ENCODE data around the gene VWA8. TPM values are rescaled to one million over a fixed set of nuclear protein-coding genes. Genes with fewer than 3 reads are reported as not detected.

Gene VWA8
- total and polyA plus RNA-seq, 2 of the 13 experiments (the other 11 are each of a cell fraction or from before 2014, with no cell fraction given) = 9.1 to 17.3 TPM

DNA sequence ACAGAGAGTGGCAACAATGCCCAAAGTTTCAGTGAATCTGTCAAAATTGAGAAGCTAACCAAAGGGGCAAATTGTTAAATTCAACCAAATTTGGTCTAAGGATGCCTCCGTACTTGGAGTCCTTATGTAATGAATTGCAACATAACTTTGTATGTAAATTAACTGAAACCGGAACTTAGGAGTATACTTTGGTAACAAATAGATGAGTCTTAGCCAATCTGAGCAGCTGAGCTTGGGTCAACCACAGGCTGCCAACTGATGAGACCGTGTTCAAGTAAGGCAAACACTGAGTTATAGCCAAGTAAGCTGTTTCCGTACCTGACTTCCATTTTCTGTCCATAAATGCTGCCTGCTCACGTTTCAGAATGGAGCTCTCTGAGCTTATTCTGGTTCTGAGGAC, 5.3 kb downstream of the VWA8 start:
- intact Hi-C loops (cut with micrococcal nuclease; ENCODE audit: unreplicated experiment) = loop anchor here (1.0 kb wide), 1 partner anchor 10 kb away; no protein-coding TSS in a partner anchor
- BruUV-seq (replicated peaks) = no TSS peak
- H3K36me3 ChIP-seq (replicated peaks in 1 of 2; ENCODE audit: control insufficient read depth in 1 of 2, insufficient read depth in 2 of 2, low read length in 2 of 2) = no peaks in the 10 kb centered on the region
- H3K4me1 ChIP-seq (ENCODE audit: insufficient read depth, low read length) = peaks cover 55% of the 10 kb centered on the region
- POLR2A ChIA-PET = no interaction called here
- no peak overlapping the region for H3K27ac ChIP-seq (ENCODE audit: extremely low read length, insufficient read depth, low read length)
- CTCF ChIA-PET (ENCODE audit: low intra/inter-chr PET ratio, low total read pairs) = no interaction called here
- H3K4me3 ChIP-seq (replicated peaks in 1 of 3; ENCODE audit: insufficient read depth in 1 of 3, low read depth in 2 of 3, low read length in 3 of 3) = no peak overlapping the region
- in situ Hi-C loops (cut with HindIII; ENCODE audit: extremely low pct_ligation_motif_present, low pct_unique_long_range_greater_than_20kb) = no loop called here
- DNase-seq (ENCODE audit: low spot score) (no peak), FAIRE-seq (no peak), ATAC-seq (no peak)
- no peaks in the 10 kb centered on the region for H3K27me3 ChIP-seq (ENCODE audit: control insufficient read depth in 1 of 2, insufficient read depth in 2 of 2, low read length in 2 of 2)
- TF ChIP-seq ZBTB21 (CRISPR knock-in tag; IDR thresholded peaks at IDR 0.05) = no peak
- 0 out of 2 replicates have a peak, but pooled peaks have one; percentile 29 for TF ChIP-seq ZMYM4 (CRISPR knock-in tag; IDR thresholded peaks at IDR 0.05)
- TF ChIP-seq CEBPG (CRISPR knock-in tag; IDR thresholded peaks at IDR 0.05) = 0 out of 2 replicates have a peak, but pooled peaks have one; percentile 12
- TF ChIP-seq PHF8 (CRISPR knock-in tag; IDR thresholded peaks at IDR 0.05) = no peak
- H3K9me3 ChIP-seq (ENCODE audit: low read length) = no peaks in the 10 kb centered on the region
- H2AFZ ChIP-seq (ENCODE audit: low read length) = no peak overlapping the region
- peaks cover 78% of the 10 kb centered on the region for H3K79me2 ChIP-seq (ENCODE audit: insufficient read depth, low read length)
- H3K9ac ChIP-seq (ENCODE audit: insufficient read depth, low read depth, low read length) = no peak overlapping the region
- 94% methylated on average over 5 of the region's 5 CpGs for WGBS (ENCODE audit: low lambda C conversion rate)
- no peak overlapping the region for H3K4me2 ChIP-seq (ENCODE audit: low read depth, low read length)
- peaks cover 5% of the 10 kb centered on the region; the same call in 1 of the 2 replicates for H4K20me1 ChIP-seq (ENCODE audit: insufficient read depth, low read length)

DNA sequence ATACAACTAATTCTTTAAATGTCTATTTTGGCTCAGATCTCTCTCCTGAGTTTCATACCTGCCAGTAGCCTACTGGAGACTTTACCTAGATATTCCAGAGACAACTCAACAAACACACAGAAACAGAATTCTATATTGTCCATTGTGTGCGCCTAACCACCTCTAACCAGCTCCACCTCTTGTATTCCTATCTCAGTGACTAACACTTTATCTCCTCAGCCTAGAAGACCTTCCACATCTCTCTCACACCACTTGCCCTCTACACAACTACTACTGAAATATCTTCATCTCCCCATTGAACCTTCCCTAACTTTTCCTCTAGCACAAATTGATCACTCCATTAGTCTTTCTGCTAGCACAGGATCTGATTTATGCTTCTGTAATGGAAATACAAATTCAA, 6.7 kb downstream of the VWA8 start:
- 100% methylated on average over 1 of the region's 1 CpG for WGBS (ENCODE audit: low lambda C conversion rate)
- POLR2A ChIA-PET = no interaction called here
- TF ChIP-seq ZNF205 (CRISPR knock-in tag; IDR thresholded peaks at IDR 0.05) (no peak), NPAS2 (CRISPR knock-in tag; IDR thresholded peaks at IDR 0.05; ENCODE audit: borderline replicate concordance) (no peak), GABPA (IDR thresholded peaks at IDR 0.05; ENCODE audit: low read depth, low read length) (no peak), GABPA (CRISPR knock-in tag; IDR thresholded peaks at IDR 0.05; ENCODE audit: low read depth) (no peak), NFIC (IDR thresholded peaks at IDR 0.05; ENCODE audit: low read length) (no peak)
- TF ChIP-seq, protein P1, sequence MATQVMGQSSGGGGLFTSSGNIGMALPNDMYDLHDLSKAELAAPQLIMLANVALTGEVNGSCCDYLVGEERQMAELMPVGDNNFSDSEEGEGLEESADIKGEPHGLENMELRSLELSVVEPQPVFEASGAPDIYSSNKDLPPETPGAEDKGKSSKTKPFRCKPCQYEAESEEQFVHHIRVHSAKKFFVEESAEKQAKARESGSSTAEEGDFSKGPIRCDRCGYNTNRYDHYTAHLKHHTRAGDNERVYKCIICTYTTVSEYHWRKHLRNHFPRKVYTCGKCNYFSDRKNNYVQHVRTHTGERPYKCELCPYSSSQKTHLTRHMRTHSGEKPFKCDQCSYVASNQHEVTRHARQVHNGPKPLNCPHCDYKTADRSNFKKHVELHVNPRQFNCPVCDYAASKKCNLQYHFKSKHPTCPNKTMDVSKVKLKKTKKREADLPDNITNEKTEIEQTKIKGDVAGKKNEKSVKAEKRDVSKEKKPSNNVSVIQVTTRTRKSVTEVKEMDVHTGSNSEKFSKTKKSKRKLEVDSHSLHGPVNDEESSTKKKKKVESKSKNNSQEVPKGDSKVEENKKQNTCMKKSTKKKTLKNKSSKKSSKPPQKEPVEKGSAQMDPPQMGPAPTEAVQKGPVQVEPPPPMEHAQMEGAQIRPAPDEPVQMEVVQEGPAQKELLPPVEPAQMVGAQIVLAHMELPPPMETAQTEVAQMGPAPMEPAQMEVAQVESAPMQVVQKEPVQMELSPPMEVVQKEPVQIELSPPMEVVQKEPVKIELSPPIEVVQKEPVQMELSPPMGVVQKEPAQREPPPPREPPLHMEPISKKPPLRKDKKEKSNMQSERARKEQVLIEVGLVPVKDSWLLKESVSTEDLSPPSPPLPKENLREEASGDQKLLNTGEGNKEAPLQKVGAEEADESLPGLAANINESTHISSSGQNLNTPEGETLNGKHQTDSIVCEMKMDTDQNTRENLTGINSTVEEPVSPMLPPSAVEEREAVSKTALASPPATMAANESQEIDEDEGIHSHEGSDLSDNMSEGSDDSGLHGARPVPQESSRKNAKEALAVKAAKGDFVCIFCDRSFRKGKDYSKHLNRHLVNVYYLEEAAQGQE (IDR thresholded peaks at IDR 0.05; ENCODE audit: borderline replicate concordance in 1 of 2, low read depth in 1 of 2, low read length in 2 of 2) = no peak
- TF ChIP-seq, protein P2, sequence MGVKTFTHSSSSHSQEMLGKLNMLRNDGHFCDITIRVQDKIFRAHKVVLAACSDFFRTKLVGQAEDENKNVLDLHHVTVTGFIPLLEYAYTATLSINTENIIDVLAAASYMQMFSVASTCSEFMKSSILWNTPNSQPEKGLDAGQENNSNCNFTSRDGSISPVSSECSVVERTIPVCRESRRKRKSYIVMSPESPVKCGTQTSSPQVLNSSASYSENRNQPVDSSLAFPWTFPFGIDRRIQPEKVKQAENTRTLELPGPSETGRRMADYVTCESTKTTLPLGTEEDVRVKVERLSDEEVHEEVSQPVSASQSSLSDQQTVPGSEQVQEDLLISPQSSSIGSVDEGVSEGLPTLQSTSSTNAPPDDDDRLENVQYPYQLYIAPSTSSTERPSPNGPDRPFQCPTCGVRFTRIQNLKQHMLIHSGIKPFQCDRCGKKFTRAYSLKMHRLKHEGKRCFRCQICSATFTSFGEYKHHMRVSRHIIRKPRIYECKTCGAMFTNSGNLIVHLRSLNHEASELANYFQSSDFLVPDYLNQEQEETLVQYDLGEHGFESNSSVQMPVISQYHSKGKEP (CRISPR knock-in tag; IDR thresholded peaks at IDR 0.05) = no peak
- DNase-seq (ENCODE audit: low spot score) (no peak), ATAC-seq (no peak), FAIRE-seq (no peak)
- Histone ChIP-seq H3K9me3 (ENCODE audit: low read length) (no peaks in the 10 kb centered on the region), H3K79me2 (ENCODE audit: insufficient read depth, low read length) (peaks cover 68% of the 10 kb centered on the region), H3K9ac (ENCODE audit: insufficient read depth, low read depth, low read length) (no peak overlapping the region), H3K36me3 (replicated peaks in 1 of 2; ENCODE audit: control insufficient read depth in 1 of 2, insufficient read depth in 2 of 2, low read length in 2 of 2) (no peaks in the 10 kb centered on the region), H2AFZ (ENCODE audit: low read length) (no peak overlapping the region), H4K20me1 (ENCODE audit: insufficient read depth, low read length) (peaks cover 5% of the 10 kb centered on the region; the same call in 1 of the 2 replicates), H3K4me3 (replicated peaks in 1 of 3; ENCODE audit: insufficient read depth in 1 of 3, low read depth in 2 of 3, low read length in 3 of 3) (no peak overlapping the region), H3K27ac (ENCODE audit: extremely low read length, insufficient read depth, low read length) (no peak overlapping the region), H3K27me3 (ENCODE audit: control insufficient read depth in 1 of 2, insufficient read depth in 2 of 2, low read length in 2 of 2) (no peaks in the 10 kb centered on the region), H3K4me1 (ENCODE audit: insufficient read depth, low read length) (peaks cover 49% of the 10 kb centered on the region), H3K4me2 (ENCODE audit: low read depth, low read length) (no peak overlapping the region)
- in situ Hi-C loops (cut with HindIII; ENCODE audit: extremely low pct_ligation_motif_present, low pct_unique_long_range_greater_than_20kb) = no loop called here
- CTCF ChIA-PET (ENCODE audit: low intra/inter-chr PET ratio, low total read pairs) = no interaction called here
- intact Hi-C loops (cut with micrococcal nuclease; ENCODE audit: unreplicated experiment) = no loop called here
- no TSS peak for BruUV-seq (replicated peaks)
